Sigmoid colon (tissue), 7 donors: Measurements from ENCODE around the gene TIMM9. TPM values are rescaled to one million over a fixed set of nuclear protein-coding genes. Genes with fewer than 3 reads are reported as not detected.
"Not testable (repeated sequence)": the region's sequence is repeated elsewhere in the genome, so short reads cannot be mapped to it uniquely, and the experiment has no call there.

Experiments
- DNase-seq: peaks from one replicate; pipeline ENCODE4 v3.0.0-alpha.2; 2019
- H3K27ac ChIP-seq, 4 donors: fragments of 200-600 bp; sonication (generic); one replicate each; pipeline ENCODE4 v1.5.1; 2016 to 2019; ENCODE audit warnings: mild to moderate bottlenecking in 1 of 4
- H3K27me3 ChIP-seq, 3 donors: fragments of 200-600 bp; sonication (generic); one replicate each; pipeline ENCODE4 v1.5.1; 2019; ENCODE audit warnings: mild to moderate bottlenecking in 1 of 3
- H3K36me3 ChIP-seq, 4 donors: fragments of 200-600 bp; sonication (generic); one replicate each; pipeline ENCODE4 v1.5.1; 2016 to 2019
- H3K4me1 ChIP-seq, 4 donors: fragments of 200-600 bp; sonication (generic); one replicate each; pipeline ENCODE4 v1.5.1; 2017 to 2019
- H3K4me3 ChIP-seq, 4 donors: fragments of 200-600 bp; sonication (generic); one replicate each; pipeline ENCODE4 v1.5.1; 2017 to 2019; ENCODE audit warnings: mild to moderate bottlenecking in 2 of 4, moderate library complexity in 1 of 4
- H3K9me3 ChIP-seq, 4 donors: fragments of 200-600 bp in 3 of 4; sonication (generic) in 3 of 4; one replicate each; pipeline versions ENCODE4 v1.5.1 to v1.6.1; 2013 to 2019
- CTCF ChIP-seq, 4 experiments: fragments of 450-650 bp in 3 of 4; fragments of 200-600 bp in 1 of 4; IDR thresholded peaks; one replicate each; pipeline ENCODE4 v1.5.1; 2016 to 2019; ENCODE audit warnings: antibody characterized with exemption in 4 of 4, mild to moderate bottlenecking in 3 of 4, moderate library complexity in 2 of 4
- EP300 ChIP-seq, 4 donors: sonication (generic); formaldehyde crosslinking; IDR thresholded peaks; one replicate each; pipeline ENCODE4 v1.6.1; 2017; ENCODE audit warnings: antibody characterized with exemption in 4 of 4
- POLR2A ChIP-seq, 2 donors: fragments of 450-650 bp; IDR thresholded peaks; one replicate each; pipeline ENCODE4 v1.6.1; 2016; ENCODE audit warnings: antibody characterized with exemption in 2 of 2, mild to moderate bottlenecking in 2 of 2, moderate library complexity in 2 of 2
- POLR2AphosphoS5 ChIP-seq, 4 donors: sonication (generic); formaldehyde crosslinking; IDR thresholded peaks; one replicate each; pipeline ENCODE4 v1.6.1; 2017; ENCODE audit warnings: antibody characterized with exemption in 4 of 4
- WGBS, 2 donors: extraction: QIAGEN DNeasy Blood & Tissue Kit; methylation state at CpG; one replicate each; pipeline ENCODE4 v1.1.7; 2013; 5-methylcytosine and 5-hydroxymethylcytosine counted together
- intact Hi-C: fragments of 100-400 bp; cut with DNase I; formaldehyde crosslinking; loops from one replicate; pipeline ENCODE4 v1.15.1; 2023
- polyA plus RNA-seq, 3 donors: library from polyadenylated mRNA; stranded (reverse); fragments of 200-250 nt; gene quantifications; one replicate each; pipeline ENCODE4 v1.2.3, GENCODE V29; 2013
- small RNA-seq, 3 donors: library from RNA; depleted of rRNA; stranded (forward); fragments of <200 nt; gene quantifications; one replicate each; pipeline ENCODE3, GENCODE V24; 2016
- total RNA-seq, 4 donors: library from RNA; depleted of rRNA; stranded (reverse); fragments of >200 nt; gene quantifications; one replicate each; pipeline ENCODE4 v1.1.0, GENCODE V29; 2016
- donor health status: healthy with polysubstance abuse.
- donor health status: Bipolar disorder and iron deficiency.
- donor health status: healthy.

TIMM9 gene
- total and polyA plus RNA-seq, 7 donors, result 36.3 to 130 (median 70.3) TPM

- 95 to 96% methylated on average over 1 of the region's 1 CpG for WGBS, 2 donors
- intact Hi-C loops, result no loop called here
- H3K27ac ChIP-seq, result no peak overlapping the region
- TF ChIP-seq CTCF (IDR thresholded peaks at IDR 0.05) (no peak), EP300 (IDR thresholded peaks at IDR 0.05) (no peak), POLR2A (IDR thresholded peaks at IDR 0.05) (no peak), POLR2AphosphoS5 (IDR thresholded peaks at IDR 0.05) (no peak)
- H3K9me3 ChIP-seq, result no peaks in the 10 kb centered on the region
- DNase-seq, result no peak
- H3K36me3 ChIP-seq, result peaks cover 4 to 94% (median 30%) of the 10 kb centered on the region in 4 donors
- no peaks in the 10 kb centered on the region for H3K4me1 ChIP-seq
- no peak overlapping the region for H3K4me3 ChIP-seq
- H3K27me3 ChIP-seq, result no peaks in the 10 kb centered on the region
Observed at GRCh38 chr14:58368956-58369355, 58.4 kb downstream of the TIMM9 start.

- Histone ChIP-seq H3K27ac (no peak overlapping the region), H3K4me1 (no peaks in the 10 kb centered on the region), H3K36me3 (peaks cover 4 to 81% (median 29%) of the 10 kb centered on the region in 4 donors), H3K4me3 (no peak overlapping the region), H3K9me3 (no peaks in the 10 kb centered on the region), H3K27me3 (no peaks in the 10 kb centered on the region)
- 89 to 94% methylated on average over 3 of the region's 3 CpGs for WGBS, 2 donors
- no peak for DNase-seq
- intact Hi-C loops, result no loop called here
- TF ChIP-seq CTCF (IDR thresholded peaks at IDR 0.05) (no peak), POLR2A (IDR thresholded peaks at IDR 0.05) (no peak), EP300 (IDR thresholded peaks at IDR 0.05) (no peak), POLR2AphosphoS5 (IDR thresholded peaks at IDR 0.05) (no peak)
Observed at GRCh38 chr14:58367296-58367695, 60.0 kb downstream of the TIMM9 start.

GRCh38 chr14:58364316-58364715, 63.0 kb downstream of the TIMM9 start:
- Histone ChIP-seq H3K4me1 (no peaks in the 10 kb centered on the region), H3K27me3 (no peaks in the 10 kb centered on the region), H3K9me3 (no peaks in the 10 kb centered on the region), H3K27ac (no peak overlapping the region), H3K4me3 (no peak overlapping the region), H3K36me3 (peaks cover 4 to 84% (median 39%) of the 10 kb centered on the region in 4 donors)
- DNase-seq, result no peak
- intact Hi-C loops, result no loop called here
- TF ChIP-seq CTCF (IDR thresholded peaks at IDR 0.05) (no peak), POLR2AphosphoS5 (IDR thresholded peaks at IDR 0.05) (no peak), EP300 (IDR thresholded peaks at IDR 0.05) (no peak), POLR2A (IDR thresholded peaks at IDR 0.05) (no peak)
- WGBS, 2 donors, result 93 to 95% methylated on average over 4 of the region's 4 CpGs

- H3K27ac ChIP-seq, result no peak overlapping the region
- peaks cover 4 to 77% (median 36%) of the 10 kb centered on the region in 4 donors for H3K36me3 ChIP-seq
- no peaks in the 10 kb centered on the region for H3K9me3 ChIP-seq
- 89 to 96% methylated on average over 3 of the region's 3 CpGs for WGBS, 2 donors
- DNase-seq, result no peak
- H3K4me1 ChIP-seq, result no peaks in the 10 kb centered on the region
- TF ChIP-seq POLR2AphosphoS5 (IDR thresholded peaks at IDR 0.05), result no peak
- TF ChIP-seq EP300 (IDR thresholded peaks at IDR 0.05), result no peak
- peak in 1 of 4 experiments; percentile 16 for TF ChIP-seq CTCF (IDR thresholded peaks at IDR 0.05)
- H3K4me3 ChIP-seq, result no peak overlapping the region
- intact Hi-C loops, result no loop called here
- H3K27me3 ChIP-seq, result no peaks in the 10 kb centered on the region
Observed at GRCh38 chr14:58362798-58363412, 64.4 kb downstream of the TIMM9 start.

- peaks cover 0 to 70% (median 33%) of the 10 kb centered on the region in 4 donors for H3K36me3 ChIP-seq
- H3K9me3 ChIP-seq, H3K27ac ChIP-seq, H3K27me3 ChIP-seq, H3K4me3 ChIP-seq, DNase-seq, H3K4me1 ChIP-seq, intact Hi-C loops: not testable (repeated sequence)
- 98 to 100% methylated on average over 1 of the region's 1 CpG for WGBS, 2 donors
Observed at GRCh38 chr14:58362272-58362671, 65.1 kb downstream of the TIMM9 start.

Small RNA genes within 50 kb of the gene (small RNA-seq; reads per million reads assigned to genes)
- 0 reads per million in 3 donors for gene HSBP1P1
- 0 reads per million in 3 donors for gene RF00019

Other genes with a start within 250 kb of the TIMM9 start
- gene ACTR10, start 227.4 kb downstream of the TIMM9 start, total RNA-seq, result 10 to 100 TPM; 67.1 to 77.3 (median 69.3) TPM
- 10 to 100 TPM; 56.4 to 78.1 (median 60.7) TPM for gene ACTR10, start 227.4 kb downstream of the TIMM9 start, polyA plus RNA-seq
- 100 to 1,000 TPM in 3 of 4 donors, 10 to 100 TPM in 1; 69.5 to 112 (median 107) TPM for gene PSMA3, start 182.7 kb downstream of the TIMM9 start, total RNA-seq
- gene PSMA3, start 182.7 kb downstream of the TIMM9 start, polyA plus RNA-seq, result 100 to 1,000 TPM; 113 to 217 (median 161) TPM
- 10 to 100 TPM; 18.1 to 31.9 (median 24.5) TPM for gene ARID4A, start 129.0 kb downstream of the TIMM9 start, total RNA-seq
- gene ARID4A, start 129.0 kb downstream of the TIMM9 start, polyA plus RNA-seq, result 1 to 10 TPM; 4.2 to 8.4 (median 7.2) TPM
- gene TOMM20L, start 31.6 kb downstream of the TIMM9 start, total RNA-seq, result not detected
- under 1 TPM in 1 of 3 donors, not detected in 2; 0.25 TPM for gene TOMM20L, start 31.6 kb downstream of the TIMM9 start, polyA plus RNA-seq
- 10 to 100 TPM; 12.8 to 20.2 (median 16.0) TPM for gene KIAA0586, start 188 bp upstream of the TIMM9 start, total RNA-seq
- 1 to 10 TPM; 2.5 to 6.8 (median 4.2) TPM for gene KIAA0586, start 188 bp upstream of the TIMM9 start, polyA plus RNA-seq
- 10 to 100 TPM in 2 of 4 donors, 1 to 10 TPM in 2; 5.9 to 21.2 (median 12.1) TPM for gene DACT1, start 210.4 kb upstream of the TIMM9 start, total RNA-seq
- 1 to 10 TPM; 1.8 to 2.8 (median 2.1) TPM for gene DACT1, start 210.4 kb upstream of the TIMM9 start, polyA plus RNA-seq